GM12878 (cell line): ENCODE measurements around the gene ARAP1. TPM values are rescaled to one million over a fixed set of nuclear protein-coding genes. Genes with fewer than 3 reads are reported as not detected.

Experiments used
- ASH2L ChIP-seq: fragments of 300-600, 200-600 bp; sonication (generic); IDR thresholded peaks from 2 replicates; pipeline ENCODE4 v1.6.1; 2017; ENCODE audit warnings: low read depth, mild to moderate bottlenecking, borderline replicate concordance
- ATF7 ChIP-seq: fragments of 450-650 bp; IDR thresholded peaks from 2 replicates; pipeline ENCODE4 v1.6.1; 2016; ENCODE audit warnings: low read depth, mild to moderate bottlenecking
- BRCA1 ChIP-seq: IDR thresholded peaks from 2 replicates; pipeline ENCODE4 v1.6.1; 2011; ENCODE audit warnings: low read depth, low read length, improper control_type of control experiment
- CTCF ChIP-seq, 3 experiments: IDR thresholded peaks in 2 of 3; conservative IDR thresholded peaks in 1 of 3; 2 replicates each; pipeline ENCODE4 v1.5.1; 2011; ENCODE audit warnings: low read depth in 3 of 3, low read length in 3 of 3, mild to moderate bottlenecking in 3 of 3, control low read depth in 2 of 3, moderate library complexity in 2 of 3, inconsistent platforms in 1 of 3, mixed read lengths in 1 of 3; ENCODE audit not compliant: control insufficient read depth in 2 of 3, insufficient read depth in 1 of 3; ENCODE audit errors: extremely low read depth in 1 of 3
- EGR1 ChIP-seq, 2 experiments: IDR thresholded peaks; 1 replicate in 1 of 2; 2 replicates in 1 of 2; pipeline ENCODE4 v1.6.1; 2011 to 2012; ENCODE audit warnings: low read depth in 2 of 2, low read length in 2 of 2, borderline replicate concordance in 1 of 2, mild to moderate bottlenecking in 1 of 2, moderate library complexity in 1 of 2
- ESRRA ChIP-seq: IDR thresholded peaks from 2 replicates; pipeline ENCODE4 v1.6.1; 2012; ENCODE audit warnings: mild to moderate bottlenecking, low read length, improper control_type of control experiment
- EZH2 ChIP-seq: IDR thresholded peaks from 2 replicates; pipeline ENCODE4 v1.6.1; 2012; ENCODE audit warnings: low read depth, mild to moderate bottlenecking, control low read depth, inconsistent platforms, low read length, borderline replicate concordance; ENCODE audit not compliant: control insufficient read depth
- FOXM1 ChIP-seq: IDR thresholded peaks from 2 replicates; pipeline ENCODE4 v1.6.1; 2012; ENCODE audit warnings: low read depth, mild to moderate bottlenecking, inconsistent platforms, low read length, moderate library complexity
- IRF5 ChIP-seq: fragments of 450-650 bp; IDR thresholded peaks from 2 replicates; pipeline ENCODE4 v1.6.1; 2017; ENCODE audit warnings: borderline replicate concordance
- MXI1 ChIP-seq: fragments of 150-350 bp; IDR thresholded peaks from 2 replicates; pipeline ENCODE4 v1.6.1; 2011; ENCODE audit warnings: low read depth, mild to moderate bottlenecking, inconsistent platforms, low read length, improper control_type of control experiment
- NFXL1 ChIP-seq: fragments of 450-650 bp; IDR thresholded peaks from 2 replicates; pipeline ENCODE4 v1.6.1; 2017; ENCODE audit warnings: antibody characterized with exemption, mild to moderate bottlenecking, borderline replicate concordance
- NFYA ChIP-seq: IDR thresholded peaks from 2 replicates; pipeline ENCODE4 v1.6.1; 2011; ENCODE audit warnings: low read depth, mild to moderate bottlenecking, low read length, improper control_type of control experiment, borderline replicate concordance
- PAX5 ChIP-seq: IDR thresholded peaks from 2 replicates; pipeline ENCODE4 v1.6.1; 2011; ENCODE audit warnings: low read depth, low read length, borderline replicate concordance
- PBX3 ChIP-seq: IDR thresholded peaks from 2 replicates; pipeline ENCODE4 v1.6.1; 2011; ENCODE audit warnings: mild to moderate bottlenecking, low read depth, low read length, moderate library complexity; ENCODE audit not compliant: insufficient replicate concordance
- POLR2AphosphoS5 ChIP-seq: IDR thresholded peaks from 2 replicates; pipeline ENCODE4 v1.6.1; 2011; ENCODE audit warnings: mild to moderate bottlenecking, low read length, inconsistent platforms
- ZNF622 ChIP-seq: fragments of 450-650 bp; IDR thresholded peaks from 2 replicates; pipeline ENCODE4 v1.6.1; 2017; ENCODE audit warnings: mild to moderate bottlenecking, inconsistent platforms
- polyA plus RNA-seq, 11 experiments: library from polyadenylated mRNA; depleted of rRNA in 4 of 11; unstranded in 6 of 11; stranded (reverse) in 5 of 11; fragments of >200 nt; fragmentation: Nextera tagmentation in 4 of 11; fragmentation: Illumina TruSeq in 1 of 11; extraction: Ambion mirVana in 4 of 11; extraction: Trizol in 1 of 11; gene quantifications; 1 replicate in 1 of 11; 2 replicates in 10 of 11; pipeline versions ENCODE4 v1.2.1 to v1.2.3, GENCODE V29; 2011 to 2016; ENCODE audit warnings: inconsistent platforms in 2 of 11, missing spikeins in 2 of 11, low read depth in 1 of 11
- total RNA-seq, 4 experiments: library from RNA; depleted of rRNA in 3 of 4; stranded (reverse); fragments of >200 nt in 3 of 4; fragmentation: Illumina TruSeq in 1 of 4; extraction: Trizol in 1 of 4; gene quantifications; 2 replicates each; pipeline versions ENCODE4 v1.2.1 to v1.2.3, GENCODE V29; 2013 to 2021
- TF ChIP-seq, protein P1 (sequence below): fragments of 150-350 bp; IDR thresholded peaks from 2 replicates; pipeline ENCODE4 v1.6.1; 2014; ENCODE audit warnings: mild to moderate bottlenecking, low read depth, low read length
- TF ChIP-seq, protein P2 (sequence below): IDR thresholded peaks from 2 replicates; pipeline ENCODE4 v1.6.1; 2011; ENCODE audit warnings: low read depth, mild to moderate bottlenecking, low read length, moderate library complexity, borderline replicate concordance; ENCODE audit errors: extremely low read depth
- TF ChIP-seq, protein P3 (sequence below): IDR thresholded peaks from 2 replicates; pipeline ENCODE4 v1.6.1; 2012; ENCODE audit warnings: low read depth, low read length, improper control_type of control experiment

Gene ARAP1
- total and polyA plus RNA-seq, 10 of the 15 experiments (the other 5 are each of a cell fraction or from before 2014, with no cell fraction given): 0.55 to 102 (median 51.0) TPM

DNA sequence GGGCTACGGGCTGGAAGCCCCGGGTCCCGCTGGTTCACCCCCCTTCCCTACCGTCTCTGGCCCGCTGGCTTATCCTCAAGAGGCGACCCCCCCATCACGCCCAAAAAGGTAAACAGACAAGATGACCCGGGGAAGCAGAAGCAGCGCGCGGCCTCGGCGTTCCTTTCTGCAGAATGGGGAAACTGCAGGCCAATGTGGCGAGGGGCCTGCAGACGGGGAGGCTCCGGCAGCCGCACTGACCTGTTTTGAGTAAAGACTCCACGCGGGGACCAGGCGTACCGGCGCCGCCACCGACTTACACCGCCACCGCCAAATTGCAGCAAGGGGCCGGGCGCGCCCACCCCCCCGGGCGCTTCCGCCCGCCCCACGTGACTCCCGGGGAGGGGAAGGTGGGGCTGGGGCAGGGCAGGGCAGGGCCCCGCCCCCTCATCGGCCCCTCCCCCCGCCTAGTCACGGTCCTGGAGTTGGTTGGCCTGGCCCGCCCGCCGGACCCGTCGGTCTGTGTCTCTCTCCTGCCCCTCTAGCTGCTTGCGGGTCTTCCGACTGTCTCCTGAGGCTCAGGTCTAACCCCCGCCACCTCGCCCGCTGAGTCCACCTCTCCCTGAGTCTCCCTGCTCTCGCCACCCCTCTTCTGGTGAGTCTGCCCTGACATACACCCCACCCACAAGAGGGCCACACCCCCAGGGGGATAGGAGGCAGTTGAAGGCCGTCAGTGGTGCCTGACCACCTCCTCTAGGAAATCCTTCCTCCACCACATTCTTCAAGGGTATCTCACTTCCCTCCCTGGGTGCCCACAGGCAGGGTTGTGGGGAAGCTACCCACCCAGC, at the start of gene ARAP1 (continued):
- TF ChIP-seq, protein P1, sequence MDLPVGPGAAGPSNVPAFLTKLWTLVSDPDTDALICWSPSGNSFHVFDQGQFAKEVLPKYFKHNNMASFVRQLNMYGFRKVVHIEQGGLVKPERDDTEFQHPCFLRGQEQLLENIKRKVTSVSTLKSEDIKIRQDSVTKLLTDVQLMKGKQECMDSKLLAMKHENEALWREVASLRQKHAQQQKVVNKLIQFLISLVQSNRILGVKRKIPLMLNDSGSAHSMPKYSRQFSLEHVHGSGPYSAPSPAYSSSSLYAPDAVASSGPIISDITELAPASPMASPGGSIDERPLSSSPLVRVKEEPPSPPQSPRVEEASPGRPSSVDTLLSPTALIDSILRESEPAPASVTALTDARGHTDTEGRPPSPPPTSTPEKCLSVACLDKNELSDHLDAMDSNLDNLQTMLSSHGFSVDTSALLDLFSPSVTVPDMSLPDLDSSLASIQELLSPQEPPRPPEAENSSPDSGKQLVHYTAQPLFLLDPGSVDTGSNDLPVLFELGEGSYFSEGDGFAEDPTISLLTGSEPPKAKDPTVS: no peak
- no peak for TF ChIP-seq PAX5
- peak in 1 of 2 experiments; percentile 47; a peak in 1 of 3 replicates for TF ChIP-seq EGR1 (IDR thresholded peaks at IDR 0.05; ENCODE audit: borderline replicate concordance in 1 of 2, low read depth in 2 of 2, low read length in 2 of 2)
- TF ChIP-seq PBX3: no peak
- TF ChIP-seq ASH2L: no peak
- TF ChIP-seq NFYA: no peak
- peak; percentile 56; the same call in 1 of the 2 replicates for TF ChIP-seq ATF7
- TF ChIP-seq POLR2AphosphoS5: peak; percentile 37; the same call in 1 of the 2 replicates
- peak; percentile 46; the same call in 1 of the 2 replicates for TF ChIP-seq MXI1
- TF ChIP-seq NFXL1: no peak
- no peak for TF ChIP-seq ZNF622
- TF ChIP-seq, protein P2, sequence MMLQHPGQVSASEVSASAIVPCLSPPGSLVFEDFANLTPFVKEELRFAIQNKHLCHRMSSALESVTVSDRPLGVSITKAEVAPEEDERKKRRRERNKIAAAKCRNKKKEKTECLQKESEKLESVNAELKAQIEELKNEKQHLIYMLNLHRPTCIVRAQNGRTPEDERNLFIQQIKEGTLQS: peak; percentile 61; the same call in 1 of the 2 replicates
- TF ChIP-seq EZH2: no peak
- TF ChIP-seq FOXM1: no peak
- TF ChIP-seq CTCF (IDR thresholded peaks at IDR 0.05 in 2 of 3, conservative IDR thresholded peaks at IDR 0.05 in 1 of 3; ENCODE audit: control insufficient read depth in 2 of 3, extremely low read depth in 1 of 3, insufficient read depth in 1 of 3, low read depth in 3 of 3, low read length in 3 of 3): 0 out of 6 replicates have a peak, but pooled peaks of 1 of the 3 experiments have one; percentile 5
- no peak for TF ChIP-seq ESRRA
- TF ChIP-seq BRCA1: no peak
- TF ChIP-seq, protein P3, sequence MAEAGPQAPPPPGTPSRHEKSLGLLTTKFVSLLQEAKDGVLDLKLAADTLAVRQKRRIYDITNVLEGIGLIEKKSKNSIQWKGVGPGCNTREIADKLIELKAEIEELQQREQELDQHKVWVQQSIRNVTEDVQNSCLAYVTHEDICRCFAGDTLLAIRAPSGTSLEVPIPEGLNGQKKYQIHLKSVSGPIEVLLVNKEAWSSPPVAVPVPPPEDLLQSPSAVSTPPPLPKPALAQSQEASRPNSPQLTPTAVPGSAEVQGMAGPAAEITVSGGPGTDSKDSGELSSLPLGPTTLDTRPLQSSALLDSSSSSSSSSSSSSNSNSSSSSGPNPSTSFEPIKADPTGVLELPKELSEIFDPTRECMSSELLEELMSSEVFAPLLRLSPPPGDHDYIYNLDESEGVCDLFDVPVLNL: no peak
- TF ChIP-seq IRF5: no peak
